SK-N-SH (cell line): ENCODE data around the gene SOCS2.

Experiments used
- CTCF ChIP-seq: fragments of 200-600 bp; sonication (generic); IDR thresholded peaks from 2 replicates; pipeline ENCODE4 v1.6.1; 2017; ENCODE audit warnings: antibody characterized with exemption, mild to moderate bottlenecking, moderate library complexity
- EP300 ChIP-seq, 2 experiments: IDR thresholded peaks; 2 replicates each; pipeline versions ENCODE4 v1.4.0 to v1.6.1; 2012; ENCODE audit warnings: borderline replicate concordance in 1 of 2, low read depth in 1 of 2, low read length in 1 of 2
- MAX ChIP-seq: IDR thresholded peaks from 2 replicates; pipeline ENCODE4 v1.4.0; 2012; ENCODE audit warnings: low read depth
- PBX3 ChIP-seq: IDR thresholded peaks from 2 replicates; pipeline ENCODE4; 2012
- POLR2AphosphoS5 ChIP-seq: IDR thresholded peaks from 2 replicates; pipeline ENCODE4 v1.6.1; 2012; ENCODE audit warnings: low read depth, low read length
- RCOR1 ChIP-seq: fragments of 150-350 bp; IDR thresholded peaks from 2 replicates; pipeline ENCODE4 v1.6.1; 2017; ENCODE audit warnings: antibody characterized with exemption, low read length
- TCF12 ChIP-seq: IDR thresholded peaks from 2 replicates; pipeline ENCODE4 v1.4.0; 2012

GRCh38 chr12:93583627-93584392 is 11.3 kb downstream of the SOCS2 start:
- no peak for TF ChIP-seq TCF12
- TF ChIP-seq EP300 (IDR thresholded peaks at IDR 0.05; ENCODE audit: borderline replicate concordance in 1 of 2, low read depth in 1 of 2, low read length in 1 of 2): no peak
- TF ChIP-seq CTCF: no peak
- no peak for TF ChIP-seq POLR2AphosphoS5
- TF ChIP-seq PBX3: no peak
- TF ChIP-seq MAX: no peak
- TF ChIP-seq RCOR1: no peak
